Panc1 (cell line): ENCODE measurements around the gene ACACA. TPM values are rescaled to one million over a fixed set of nuclear protein-coding genes. Genes with fewer than 3 reads are reported as not detected.

Source experiments
- ATAC-seq: fragments of 200-7000 bp; cut with Tn5 transposase; 2 replicates; pipeline ENCODE4 v1.9.1; 2020; ENCODE audit warnings: mild to moderate bottlenecking, moderate library complexity
- BruUV-seq: library from RNA; stranded (reverse); fragments of 400-500 nt; replicated peaks from 2 replicates; lab custom pipeline; 2021; lab: Mats Ljungman, UMichigan
- CTCF ChIA-PET: fragments of 300-600 bp; sonication (Branson Sonifier 250); formaldehyde crosslinking; loops from one replicate; lab custom pipeline; 2022; ENCODE audit warnings: antibody characterized with exemption; lab: Charles Lee
- POLR2A ChIA-PET: fragments of 300-600 bp; sonication (Branson Sonifier 250); formaldehyde crosslinking; loops from one replicate; lab custom pipeline; 2022; ENCODE audit warnings: antibody characterized with exemption; lab: Charles Lee
- DNase-seq: peaks from one replicate; pipeline ENCODE4 v3.0.0-alpha.2; 2010; ENCODE audit warnings: low read depth, low spot score
- H3K27ac ChIP-seq: 2 replicates; pipeline ENCODE4 v1.5.1; 2011; ENCODE audit warnings: mild to moderate bottlenecking, low read length, inconsistent platforms
- H3K27me3 ChIP-seq: fragments of 200-500 bp; sonication (Bioruptor generic); 2 replicates; pipeline ENCODE4 v1.6.0; 2014; ENCODE audit warnings: low read length, inconsistent platforms; ENCODE audit not compliant: control insufficient read depth, insufficient read depth
- H3K36me3 ChIP-seq: fragments of 200-500 bp; sonication (Bioruptor generic); 2 replicates; pipeline ENCODE4 v1.5.1; 2014; ENCODE audit warnings: inconsistent platforms, mild to moderate bottlenecking, low read length, moderate library complexity; ENCODE audit not compliant: control insufficient read depth, insufficient read depth
- H3K4me1 ChIP-seq: 2 replicates; pipeline ENCODE4 v1.5.1; 2011; ENCODE audit warnings: inconsistent platforms, mild to moderate bottlenecking, low read length, moderate library complexity; ENCODE audit not compliant: control insufficient read depth, insufficient read depth
- H3K4me3 ChIP-seq, 2 experiments: 2 replicates each; pipeline ENCODE4 v1.5.1; 2011 to 2012; ENCODE audit warnings: low read depth in 2 of 2, low read length in 2 of 2, mild to moderate bottlenecking in 2 of 2, inconsistent platforms in 1 of 2, moderate library complexity in 1 of 2
- H3K9me3 ChIP-seq: fragments of 200-500 bp; sonication (Bioruptor generic); 2 replicates; pipeline ENCODE4 v1.5.1; 2014; ENCODE audit warnings: low read depth, mild to moderate bottlenecking, inconsistent platforms, low read length, moderate library complexity; ENCODE audit not compliant: control insufficient read depth, insufficient read depth
- POLR2AphosphoS5 ChIP-seq: IDR thresholded peaks from 2 replicates; pipeline ENCODE4 v1.6.1; 2012; ENCODE audit warnings: mild to moderate bottlenecking, low read depth, low read length, moderate library complexity
- SIN3A ChIP-seq: IDR thresholded peaks from 2 replicates; pipeline ENCODE4 v1.6.1; 2012; ENCODE audit warnings: low read depth, mild to moderate bottlenecking, low read length, moderate library complexity, borderline replicate concordance; ENCODE audit not compliant: insufficient read depth
- TCF7L2 ChIP-seq: IDR thresholded peaks from 2 replicates; pipeline ENCODE4 v1.6.1; 2011; ENCODE audit warnings: mild to moderate bottlenecking, low read depth, low read length, inconsistent platforms
- in situ Hi-C: cut with HindIII; loops from 2 replicates; pipeline ENCODE4 v1.10.0; 2016; ENCODE audit warnings: low sequenced_read_pairs, low pct_unique_long_range_greater_than_20kb
- intact Hi-C: fragments of 100-400 bp; cut with micrococcal nuclease; formaldehyde crosslinking; loops from one replicate; pipeline ENCODE4 v1.10.0; 2022; ENCODE audit not compliant: unreplicated experiment
- total RNA-seq: library from RNA; stranded (reverse); gene quantifications from one replicate; pipeline ENCODE4 v1.2.1, GENCODE V29; 2021; ENCODE audit not compliant: unreplicated experiment
- TF ChIP-seq, protein P1 (sequence below): fragments of 450-650 bp; IDR thresholded peaks from 2 replicates; pipeline ENCODE4 v1.5.1; 2017; ENCODE audit warnings: mild to moderate bottlenecking
- TF ChIP-seq, protein P2 (sequence below), 2 experiments: IDR thresholded peaks; 2 replicates each; pipeline ENCODE4 v1.6.1; 2011 to 2012; ENCODE audit warnings: low read depth in 2 of 2, control low read depth in 1 of 2, low read length in 1 of 2, mild to moderate bottlenecking in 1 of 2, moderate library complexity in 1 of 2; ENCODE audit not compliant: insufficient read depth in 1 of 2

The ACACA gene
- total RNA-seq, 1 experiment from 2014 or later = 131 TPM

DNA sequence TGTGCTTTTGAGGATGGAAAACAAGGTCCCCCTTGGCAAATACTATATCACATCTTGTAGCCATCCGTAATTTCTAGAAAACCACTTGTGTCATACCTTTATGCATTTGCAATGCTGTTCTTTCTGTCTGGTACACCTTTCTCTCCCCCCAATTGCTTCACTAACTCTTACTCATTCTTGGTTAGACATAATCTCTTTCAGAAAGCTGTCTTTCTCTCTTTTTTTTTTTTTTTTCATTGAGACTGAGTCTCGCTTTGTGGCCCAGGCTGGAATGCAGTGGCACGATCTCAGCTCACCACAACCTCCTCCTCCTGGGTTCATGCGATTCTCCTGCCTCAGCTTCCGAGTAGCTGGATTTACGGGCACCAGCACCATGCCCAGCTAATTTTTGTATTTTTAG, 125.8 kb downstream of the ACACA start:
- H3K4me3 ChIP-seq = no peak overlapping the region
- in situ Hi-C loops (no loop called here), intact Hi-C loops (no loop called here)
- ATAC-seq (no peak), DNase-seq (no peak)
- no peaks in the 10 kb centered on the region; the same call in 1 of the 2 replicates for H3K4me1 ChIP-seq
- POLR2A ChIA-PET = no interaction called here
- no TSS peak for BruUV-seq
- no peaks in the 10 kb centered on the region for H3K27me3 ChIP-seq
- no peak for TF ChIP-seq POLR2AphosphoS5
- no peak for TF ChIP-seq TCF7L2
- no peak for TF ChIP-seq SIN3A
- TF ChIP-seq, protein P1, sequence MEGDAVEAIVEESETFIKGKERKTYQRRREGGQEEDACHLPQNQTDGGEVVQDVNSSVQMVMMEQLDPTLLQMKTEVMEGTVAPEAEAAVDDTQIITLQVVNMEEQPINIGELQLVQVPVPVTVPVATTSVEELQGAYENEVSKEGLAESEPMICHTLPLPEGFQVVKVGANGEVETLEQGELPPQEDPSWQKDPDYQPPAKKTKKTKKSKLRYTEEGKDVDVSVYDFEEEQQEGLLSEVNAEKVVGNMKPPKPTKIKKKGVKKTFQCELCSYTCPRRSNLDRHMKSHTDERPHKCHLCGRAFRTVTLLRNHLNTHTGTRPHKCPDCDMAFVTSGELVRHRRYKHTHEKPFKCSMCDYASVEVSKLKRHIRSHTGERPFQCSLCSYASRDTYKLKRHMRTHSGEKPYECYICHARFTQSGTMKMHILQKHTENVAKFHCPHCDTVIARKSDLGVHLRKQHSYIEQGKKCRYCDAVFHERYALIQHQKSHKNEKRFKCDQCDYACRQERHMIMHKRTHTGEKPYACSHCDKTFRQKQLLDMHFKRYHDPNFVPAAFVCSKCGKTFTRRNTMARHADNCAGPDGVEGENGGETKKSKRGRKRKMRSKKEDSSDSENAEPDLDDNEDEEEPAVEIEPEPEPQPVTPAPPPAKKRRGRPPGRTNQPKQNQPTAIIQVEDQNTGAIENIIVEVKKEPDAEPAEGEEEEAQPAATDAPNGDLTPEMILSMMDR = no peak
- H3K36me3 ChIP-seq = peaks cover 6% of the 10 kb centered on the region; the same call in 1 of the 2 replicates
- H3K27ac ChIP-seq = no peak overlapping the region
- no peaks in the 10 kb centered on the region for H3K9me3 ChIP-seq
- CTCF ChIA-PET = no interaction called here

DNA sequence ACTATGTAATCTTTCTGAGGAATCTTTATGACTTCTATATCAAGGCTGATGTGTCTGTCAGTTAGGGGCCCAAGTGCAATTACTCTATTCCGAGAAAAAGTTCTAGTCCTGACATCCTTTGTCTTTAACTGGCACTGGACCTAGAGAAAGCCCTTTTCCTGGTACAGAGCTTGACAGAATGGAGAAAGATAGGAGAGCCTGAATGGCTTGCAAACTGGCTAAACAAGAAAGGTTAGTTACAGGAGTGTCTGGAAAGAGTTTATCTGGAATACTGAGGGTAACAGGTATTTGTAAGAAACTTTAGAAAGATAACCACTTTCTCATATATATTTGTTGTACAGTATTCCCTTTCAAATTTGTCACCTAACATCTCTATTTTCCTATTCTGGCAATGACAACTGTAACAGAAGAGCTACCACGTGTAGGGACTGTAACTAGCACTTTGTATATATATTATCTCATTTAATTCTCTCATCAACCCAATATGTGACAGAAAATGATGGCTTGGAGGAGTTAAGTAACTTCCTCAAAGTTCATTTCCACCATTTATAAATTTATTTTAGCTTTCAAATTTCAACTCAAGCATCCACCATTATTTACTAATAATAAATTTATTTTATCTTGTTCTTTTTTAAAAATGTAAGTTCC, 128.3 kb downstream of the ACACA start:
- H3K36me3 ChIP-seq = peaks cover 12% of the 10 kb centered on the region; the same call in 1 of the 2 replicates
- intact Hi-C loops = no loop called here
- no TSS peak for BruUV-seq
- H3K27me3 ChIP-seq = no peaks in the 10 kb centered on the region
- ATAC-seq = no peak
- ChIA-PET CTCF (no interaction called here), POLR2A (no interaction called here)
- H3K4me1 ChIP-seq = no peaks in the 10 kb centered on the region; the same call in 1 of the 2 replicates
- no peak for TF ChIP-seq POLR2AphosphoS5
- no peak for TF ChIP-seq TCF7L2
- TF ChIP-seq, protein P1 = no peak
- TF ChIP-seq, protein P2, sequence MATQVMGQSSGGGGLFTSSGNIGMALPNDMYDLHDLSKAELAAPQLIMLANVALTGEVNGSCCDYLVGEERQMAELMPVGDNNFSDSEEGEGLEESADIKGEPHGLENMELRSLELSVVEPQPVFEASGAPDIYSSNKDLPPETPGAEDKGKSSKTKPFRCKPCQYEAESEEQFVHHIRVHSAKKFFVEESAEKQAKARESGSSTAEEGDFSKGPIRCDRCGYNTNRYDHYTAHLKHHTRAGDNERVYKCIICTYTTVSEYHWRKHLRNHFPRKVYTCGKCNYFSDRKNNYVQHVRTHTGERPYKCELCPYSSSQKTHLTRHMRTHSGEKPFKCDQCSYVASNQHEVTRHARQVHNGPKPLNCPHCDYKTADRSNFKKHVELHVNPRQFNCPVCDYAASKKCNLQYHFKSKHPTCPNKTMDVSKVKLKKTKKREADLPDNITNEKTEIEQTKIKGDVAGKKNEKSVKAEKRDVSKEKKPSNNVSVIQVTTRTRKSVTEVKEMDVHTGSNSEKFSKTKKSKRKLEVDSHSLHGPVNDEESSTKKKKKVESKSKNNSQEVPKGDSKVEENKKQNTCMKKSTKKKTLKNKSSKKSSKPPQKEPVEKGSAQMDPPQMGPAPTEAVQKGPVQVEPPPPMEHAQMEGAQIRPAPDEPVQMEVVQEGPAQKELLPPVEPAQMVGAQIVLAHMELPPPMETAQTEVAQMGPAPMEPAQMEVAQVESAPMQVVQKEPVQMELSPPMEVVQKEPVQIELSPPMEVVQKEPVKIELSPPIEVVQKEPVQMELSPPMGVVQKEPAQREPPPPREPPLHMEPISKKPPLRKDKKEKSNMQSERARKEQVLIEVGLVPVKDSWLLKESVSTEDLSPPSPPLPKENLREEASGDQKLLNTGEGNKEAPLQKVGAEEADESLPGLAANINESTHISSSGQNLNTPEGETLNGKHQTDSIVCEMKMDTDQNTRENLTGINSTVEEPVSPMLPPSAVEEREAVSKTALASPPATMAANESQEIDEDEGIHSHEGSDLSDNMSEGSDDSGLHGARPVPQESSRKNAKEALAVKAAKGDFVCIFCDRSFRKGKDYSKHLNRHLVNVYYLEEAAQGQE (IDR thresholded peaks at IDR 0.05; ENCODE audit: insufficient read depth in 1 of 2, low read depth in 2 of 2, low read length in 1 of 2) = no peak
- no peak for TF ChIP-seq SIN3A
- in situ Hi-C loops = no loop called here
- no peak for DNase-seq
- H3K27ac ChIP-seq = no peak overlapping the region
- no peaks in the 10 kb centered on the region for H3K9me3 ChIP-seq
- no peak overlapping the region for H3K4me3 ChIP-seq
